Neuronal stem cell (in vitro differentiated cells): Measurements from ENCODE around the gene KPNA3.
A peak's percentile ranks its signal among the peaks of the same experiment; 100 is the strongest.

Experiments
- DNase-seq: peaks from one replicate; pipeline ENCODE4 v3.0.0-alpha.2; 2013; ENCODE audit warnings: low spot score
- H2AFZ ChIP-seq: one replicate; pipeline ENCODE4 v1.6.1; 2013; ENCODE audit warnings: mild to moderate bottlenecking, low read length, inconsistent platforms
- H2AK5ac ChIP-seq: 2 replicates; pipeline ENCODE4 v1.6.1; 2013; ENCODE audit warnings: low read depth, mild to moderate bottlenecking, inconsistent platforms, low read length, moderate library complexity, mixed read lengths
- H2BK120ac ChIP-seq: 2 replicates; pipeline ENCODE4 v1.6.1; 2013; ENCODE audit warnings: low read depth, mild to moderate bottlenecking, inconsistent platforms, low read length, moderate library complexity, mixed read lengths
- H2BK12ac ChIP-seq: one replicate; pipeline ENCODE4 v1.6.1; 2013; ENCODE audit warnings: low read length, inconsistent platforms
- H2BK15ac ChIP-seq: 2 replicates; pipeline ENCODE4 v1.6.1; 2013; ENCODE audit warnings: mild to moderate bottlenecking, low read length, inconsistent platforms, mixed read lengths
- H2BK5ac ChIP-seq: one replicate; pipeline ENCODE4 v1.6.1; 2013; ENCODE audit warnings: inconsistent platforms, mild to moderate bottlenecking, low read length, moderate library complexity
- H3K14ac ChIP-seq: one replicate; pipeline ENCODE4 v1.6.1; 2013; ENCODE audit warnings: low read length, inconsistent platforms
- H3K18ac ChIP-seq: 2 replicates; pipeline ENCODE4 v1.6.1; 2013; ENCODE audit warnings: low read length, inconsistent platforms
- H3K23ac ChIP-seq: 2 replicates; pipeline ENCODE4 v1.6.1; 2013; ENCODE audit warnings: low read depth, mild to moderate bottlenecking, mixed read lengths, low read length, inconsistent platforms; ENCODE audit not compliant: poor library complexity
- H3K27ac ChIP-seq: replicated peaks from 3 replicates; pipeline ENCODE4 v1.5.1; 2013; ENCODE audit warnings: low read length, inconsistent platforms
- H3K27me3 ChIP-seq, 3 experiments: 2 replicates each; pipeline ENCODE4 v1.6.1; 2013; ENCODE audit warnings: low read length in 3 of 3, mild to moderate bottlenecking in 2 of 3, inconsistent platforms in 1 of 3, low read depth in 1 of 3, mixed read lengths in 1 of 3, moderate library complexity in 1 of 3; ENCODE audit not compliant: control insufficient read depth in 3 of 3, insufficient read depth in 3 of 3
- H3K36me3 ChIP-seq, 2 donors: replicated peaks in 1 of 2; 2 replicates each; pipeline ENCODE4 v1.6.1; 2013; ENCODE audit warnings: low read length in 2 of 2; ENCODE audit not compliant: control insufficient read depth in 2 of 2, insufficient read depth in 2 of 2
- H3K4ac ChIP-seq: 2 replicates; pipeline ENCODE4 v1.6.1; 2013; ENCODE audit warnings: inconsistent platforms, mild to moderate bottlenecking, low read length, moderate library complexity
- H3K4me1 ChIP-seq, 2 donors: 1 replicate in 1 of 2; 2 replicates in 1 of 2; pipeline ENCODE4 v1.6.1; 2013; ENCODE audit warnings: low read length in 2 of 2, low read depth in 1 of 2; ENCODE audit not compliant: control insufficient read depth in 2 of 2, insufficient read depth in 1 of 2
- H3K4me2 ChIP-seq: one replicate; pipeline ENCODE4 v1.6.1; 2013; ENCODE audit warnings: mild to moderate bottlenecking, low read length, inconsistent platforms; ENCODE audit not compliant: insufficient read depth, poor library complexity, severe bottlenecking
- H3K4me3 ChIP-seq, 2 donors: 2 replicates each; pipeline ENCODE4 v1.5.1; 2013; ENCODE audit warnings: low read length in 2 of 2, mild to moderate bottlenecking in 2 of 2, inconsistent platforms in 1 of 2, moderate library complexity in 1 of 2
- H3K79me1 ChIP-seq: one replicate; pipeline ENCODE4 v1.6.1; 2013; ENCODE audit warnings: low read depth, mild to moderate bottlenecking, inconsistent platforms, low read length, moderate library complexity
- H3K9ac ChIP-seq: one replicate; pipeline ENCODE4 v1.6.1; 2013; ENCODE audit warnings: mild to moderate bottlenecking, low read depth, low read length, inconsistent platforms; ENCODE audit not compliant: poor library complexity
- H3K9me3 ChIP-seq, 2 donors: replicated peaks in 1 of 2; 2 replicates each; pipeline versions ENCODE3 to v1.6.1; 2013; ENCODE audit warnings: low read length in 2 of 2, mild to moderate bottlenecking in 2 of 2, inconsistent platforms in 1 of 2, low read depth in 1 of 2, mixed read lengths in 1 of 2, moderate library complexity in 1 of 2; ENCODE audit not compliant: control insufficient read depth in 2 of 2, insufficient read depth in 1 of 2
- H4K8ac ChIP-seq: one replicate; pipeline ENCODE4 v1.6.1; 2013; ENCODE audit warnings: low read depth, mild to moderate bottlenecking, inconsistent platforms, low read length, moderate library complexity
- H4K91ac ChIP-seq: one replicate; pipeline ENCODE4 v1.6.1; 2013; ENCODE audit warnings: low read length, low read depth, mild to moderate bottlenecking, inconsistent platforms; ENCODE audit not compliant: poor library complexity
- WGBS, 2 donors: extraction: QIAGEN DNeasy Blood & Tissue Kit; methylation state at CpG; one replicate each; pipeline ENCODE4 v1.1.7; 2013; ENCODE audit warnings: missing lambda C conversion rate in 2 of 2, mixed read lengths in 1 of 2; ENCODE audit not compliant: insufficient read length in 2 of 2, insufficient replicate concordance in 1 of 2; ENCODE audit errors: extremely low coverage in 2 of 2; 5-methylcytosine and 5-hydroxymethylcytosine counted together

Gene KPNA3

DNA sequence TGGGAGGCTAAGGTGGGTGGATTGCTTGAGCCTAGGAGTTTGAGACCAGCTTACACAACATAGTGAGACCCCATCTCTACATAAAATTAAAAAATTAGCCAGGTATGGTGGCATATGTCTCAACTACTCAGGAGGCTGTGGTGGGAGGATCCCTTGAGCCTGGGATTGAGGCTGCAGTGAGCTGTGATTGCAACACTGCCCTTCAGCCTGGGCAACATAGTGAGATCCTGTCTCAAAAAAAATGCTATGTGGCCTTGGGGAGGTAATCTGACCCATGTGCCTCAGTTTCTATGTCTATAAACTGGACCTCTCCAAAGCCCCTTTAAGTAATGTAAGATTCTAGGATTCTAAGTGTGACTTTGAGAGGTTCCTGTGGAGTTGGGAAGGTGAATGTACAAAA lies 139.0 kb downstream of the KPNA3 start:
- Histone ChIP-seq H3K4me3 (no peak overlapping the region), H2AFZ (no peak overlapping the region), H3K14ac (no peak overlapping the region), H3K27ac (no peak overlapping the region), H2BK5ac (no peak overlapping the region), H4K91ac (no peak overlapping the region), H3K9ac (no peak overlapping the region), H3K9me3 (no peaks in the 10 kb centered on the region), H2AK5ac (no peak overlapping the region), H2BK120ac (no peak overlapping the region), H4K8ac (no peak overlapping the region), H3K23ac (no peak overlapping the region), H3K18ac (no peak overlapping the region), H2BK15ac (no peak overlapping the region), H2BK12ac (no peak overlapping the region), H3K4me2 (no peak overlapping the region), H3K36me3 (peaks cover 4 to 10% of the 10 kb centered on the region in 2 donors), H3K4ac (no peak overlapping the region), H3K4me1 (peaks cover 0 to 6% of the 10 kb centered on the region in 2 donors), H3K27me3 (no peaks in the 10 kb centered on the region), H3K79me1 (no peaks in the 10 kb centered on the region)
- no peak for DNase-seq

DNA sequence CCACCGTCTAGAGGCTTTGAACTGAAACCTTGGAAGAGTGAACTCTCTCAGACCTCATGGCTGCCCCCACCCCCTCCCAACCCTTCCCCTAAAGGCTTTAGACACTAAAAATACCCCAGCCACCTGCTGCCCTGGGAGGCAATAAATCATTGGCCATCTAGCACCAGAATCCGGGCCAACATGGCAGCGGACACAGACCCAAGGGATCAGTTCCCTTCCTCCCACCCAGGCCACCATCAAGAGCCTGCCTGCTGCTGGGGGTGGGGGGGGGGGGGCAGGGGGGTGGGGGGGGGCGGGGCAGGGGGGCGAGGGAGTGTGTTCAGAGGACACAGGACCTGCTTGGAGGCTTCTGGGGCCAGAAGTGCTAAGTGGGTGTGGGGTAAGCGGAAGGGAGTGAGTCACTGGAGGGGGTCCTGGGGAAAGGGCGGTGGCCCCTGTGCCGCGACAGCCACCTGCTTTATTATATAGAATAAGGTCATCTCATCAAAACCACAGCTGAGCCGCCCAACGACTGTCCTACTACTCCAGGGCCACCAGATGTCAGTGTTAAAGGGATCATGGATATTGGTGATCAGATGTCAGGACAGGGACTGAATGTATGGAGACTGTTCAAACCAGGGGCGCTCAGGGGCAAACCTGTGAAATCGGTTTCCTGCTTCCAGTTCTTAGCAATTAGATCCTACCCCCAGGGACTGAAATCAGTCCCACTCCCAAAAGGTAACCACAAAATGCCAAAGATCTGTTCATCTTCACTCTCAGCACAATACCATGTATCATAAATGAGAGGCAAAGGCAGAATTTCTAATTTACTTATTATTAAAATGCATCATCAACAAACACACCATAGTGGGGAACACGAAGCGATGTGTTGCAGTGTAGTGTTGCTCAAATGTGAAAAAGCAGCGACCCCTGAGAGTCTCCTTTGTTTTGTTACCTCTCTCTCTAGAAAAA lies 139.9 kb downstream of the KPNA3 start:
- no peak overlapping the region for H3K4ac ChIP-seq
- H3K79me1 ChIP-seq, result no peaks in the 10 kb centered on the region
- no peak overlapping the region for H3K18ac ChIP-seq
- H2AFZ ChIP-seq, result no peak overlapping the region
- no peak overlapping the region for H3K4me3 ChIP-seq
- no peak overlapping the region for H2BK12ac ChIP-seq
- H3K27ac ChIP-seq, result no peak overlapping the region
- no peaks in the 10 kb centered on the region for H3K27me3 ChIP-seq
- no peak overlapping the region for H2BK5ac ChIP-seq
- H4K91ac ChIP-seq, result no peak overlapping the region
- H3K14ac ChIP-seq, result no peak overlapping the region
- H3K23ac ChIP-seq, result no peak overlapping the region
- no peaks in the 10 kb centered on the region for H3K9me3 ChIP-seq
- H2AK5ac ChIP-seq, result no peak overlapping the region
- no CpG with 5 or more reads among the region's 16 CpGs for WGBS, 2 donors
- no peak overlapping the region for H3K4me2 ChIP-seq
- H3K36me3 ChIP-seq, result peaks cover 1 to 5% of the 10 kb centered on the region in 2 donors
- peaks cover 0 to 6% of the 10 kb centered on the region in 2 donors for H3K4me1 ChIP-seq
- no peak overlapping the region for H2BK120ac ChIP-seq
- H2BK15ac ChIP-seq, result no peak overlapping the region
- peak; percentile 36 for DNase-seq
- no peak overlapping the region for H3K9ac ChIP-seq
- H4K8ac ChIP-seq, result no peak overlapping the region

DNA sequence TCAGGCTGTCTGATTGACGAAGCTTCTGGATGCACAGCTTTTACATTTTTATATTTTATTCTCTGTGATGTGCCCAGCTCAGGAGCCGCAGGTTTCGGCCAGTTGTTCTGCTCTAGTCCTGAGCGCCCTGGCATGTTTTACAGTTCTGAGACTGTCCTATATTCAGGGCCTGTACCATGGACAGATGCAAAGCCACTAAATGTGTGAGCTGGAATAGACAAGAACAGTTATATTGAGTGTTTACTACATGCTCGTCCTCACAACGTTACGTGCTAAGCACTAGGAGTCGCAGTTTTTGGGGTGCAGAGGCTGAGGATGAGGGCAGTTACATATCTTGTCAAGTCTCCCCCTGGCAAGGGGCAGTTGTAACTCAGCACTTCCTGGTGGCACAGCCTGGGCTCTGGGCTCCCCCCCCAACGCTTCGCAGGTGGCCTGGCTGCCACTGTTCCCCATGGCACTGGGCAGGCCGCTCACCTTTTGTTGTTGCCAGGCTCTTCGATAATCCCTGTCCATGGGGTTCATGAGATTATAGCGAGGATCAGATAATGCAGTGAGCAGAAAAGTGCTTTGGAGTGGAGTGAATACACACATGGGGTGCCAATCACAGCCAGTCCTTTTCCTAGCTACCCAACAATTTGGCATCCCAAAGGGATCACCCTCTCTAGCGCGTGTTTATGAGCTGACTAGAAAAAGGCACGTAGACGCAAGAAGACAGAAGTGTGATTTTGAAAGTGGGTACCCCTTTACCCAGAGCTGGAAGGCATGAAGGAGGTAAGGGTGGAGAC lies 140.7 kb downstream of the KPNA3 start:
- no peak overlapping the region for H4K8ac ChIP-seq
- no peak overlapping the region for H2AK5ac ChIP-seq
- H3K9ac ChIP-seq, result no peak overlapping the region
- no peaks in the 10 kb centered on the region for H3K79me1 ChIP-seq
- H2BK12ac ChIP-seq, result no peak overlapping the region
- no peak overlapping the region for H3K4ac ChIP-seq
- H3K18ac ChIP-seq, result no peak overlapping the region
- no peak overlapping the region for H4K91ac ChIP-seq
- H2BK15ac ChIP-seq, result no peak overlapping the region
- no peaks in the 10 kb centered on the region for H3K27me3 ChIP-seq
- H2BK120ac ChIP-seq, result no peak overlapping the region
- peaks cover 0 to 6% of the 10 kb centered on the region in 2 donors for H3K4me1 ChIP-seq
- no peak overlapping the region for H2AFZ ChIP-seq
- no peak overlapping the region for H2BK5ac ChIP-seq
- no peak overlapping the region for H3K23ac ChIP-seq
- no CpG with 5 or more reads among the region's 17 CpGs for whole genome bisulfite sequencing, 2 donors
- no peak overlapping the region for H3K4me2 ChIP-seq
- H3K27ac ChIP-seq, result no peak overlapping the region
- DNase-seq, result no peak
- peaks cover 0 to 1% of the 10 kb centered on the region in 2 donors for H3K36me3 ChIP-seq
- H3K9me3 ChIP-seq, result no peaks in the 10 kb centered on the region
- no peak overlapping the region for H3K14ac ChIP-seq
- no peak overlapping the region for H3K4me3 ChIP-seq

DNA sequence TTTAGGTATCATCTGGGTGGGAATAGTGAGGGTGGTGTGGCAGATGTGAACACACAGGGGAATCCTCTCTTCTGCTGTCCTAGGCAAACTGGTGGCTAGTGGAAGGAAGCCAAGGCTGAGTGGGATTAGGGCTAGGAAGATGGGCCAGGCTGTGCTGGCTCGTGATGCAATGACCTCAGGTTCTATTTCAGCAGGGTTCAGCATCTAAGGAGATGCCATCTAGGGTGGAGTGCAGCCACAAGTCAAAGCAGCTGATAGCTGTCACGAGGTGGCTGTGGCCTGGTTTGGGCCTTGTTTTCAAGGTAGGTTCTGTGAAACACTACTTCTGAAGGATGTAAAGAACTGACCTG lies 142.5 kb downstream of the KPNA3 start:
- no peak overlapping the region for H3K4me3 ChIP-seq
- no peaks in the 10 kb centered on the region for H3K27me3 ChIP-seq
- no peaks in the 10 kb centered on the region for H3K9me3 ChIP-seq
- H2AFZ ChIP-seq, result no peak overlapping the region
- no peak overlapping the region for H3K18ac ChIP-seq
- no peak overlapping the region for H4K91ac ChIP-seq
- no peak overlapping the region for H3K9ac ChIP-seq
- no peaks in the 10 kb centered on the region for H3K36me3 ChIP-seq
- H3K4me2 ChIP-seq, result no peak overlapping the region
- no peak overlapping the region for H2BK15ac ChIP-seq
- H3K14ac ChIP-seq, result no peak overlapping the region
- WGBS, 2 donors, result no CpG with 5 or more reads among the region's 2 CpGs
- no peak overlapping the region for H4K8ac ChIP-seq
- H3K79me1 ChIP-seq, result no peaks in the 10 kb centered on the region
- H2BK12ac ChIP-seq, result no peak overlapping the region
- no peak overlapping the region for H3K27ac ChIP-seq
- H3K4ac ChIP-seq, result no peak overlapping the region
- no peaks in the 10 kb centered on the region for H3K4me1 ChIP-seq
- H2BK120ac ChIP-seq, result no peak overlapping the region
- H2BK5ac ChIP-seq, result no peak overlapping the region
- no peak for DNase-seq
- H2AK5ac ChIP-seq, result no peak overlapping the region
- no peak overlapping the region for H3K23ac ChIP-seq
